IMR-90 (cell line): ENCODE measurements around the gene GPR17. TPM values are rescaled to one million over a fixed set of nuclear protein-coding genes. Genes with fewer than 3 reads are reported as not detected.

ENCODE experiments used
- ATAC-seq: fragments of 200-7000 bp; cut with Tn5 transposase; 2 replicates; pipeline ENCODE4 v1.9.1; 2020; ENCODE audit warnings: low read depth, mild to moderate bottlenecking, moderate library complexity
- BruUV-seq: library from RNA; stranded (reverse); fragments of 400-500 nt; replicated peaks from 2 replicates; lab custom pipeline; 2021; lab: Mats Ljungman, UMichigan
- CTCF ChIA-PET: fragments of 300-600 bp; formaldehyde crosslinking; extraction: SDS; loops from one replicate; lab custom pipeline; 2021; ENCODE audit warnings: antibody characterized with exemption; lab: Yijun Ruan, JAX
- POLR2A ChIA-PET: fragments of 300-600 bp; sonication (Branson Sonifier 250); formaldehyde crosslinking; loops from one replicate; lab custom pipeline; 2022; ENCODE audit warnings: antibody characterized with exemption; ENCODE audit not compliant: unreplicated experiment; lab: Charles Lee
- DNase-seq: peaks from one replicate; pipeline ENCODE4 v3.0.0; 2013
- H2AFZ ChIP-seq: replicated peaks from 2 replicates; pipeline ENCODE3; 2013; ENCODE audit warnings: low read length, mild to moderate bottlenecking; ENCODE audit not compliant: poor library complexity
- H2AK5ac ChIP-seq: 2 replicates; pipeline ENCODE4 v1.6.1; 2013; ENCODE audit warnings: low read depth, low read length, inconsistent platforms
- H2AK9ac ChIP-seq: replicated peaks from 2 replicates; pipeline ENCODE3; 2013; ENCODE audit warnings: mild to moderate bottlenecking, low read depth, low read length, moderate library complexity; ENCODE audit not compliant: poor library complexity
- H2BK120ac ChIP-seq: 2 replicates; pipeline ENCODE4 v1.6.1; 2013; ENCODE audit warnings: low read depth, low read length, inconsistent platforms
- H2BK15ac ChIP-seq: 3 replicates; pipeline ENCODE4 v1.6.1; 2013; ENCODE audit warnings: low read depth, low read length, inconsistent platforms
- H2BK20ac ChIP-seq: 2 replicates; pipeline ENCODE4 v1.6.1; 2013; ENCODE audit warnings: low read depth, mild to moderate bottlenecking, inconsistent platforms, low read length, moderate library complexity
- H2BK5ac ChIP-seq: 2 replicates; pipeline ENCODE4 v1.6.1; 2013; ENCODE audit warnings: mild to moderate bottlenecking, low read depth, low read length, inconsistent platforms; ENCODE audit not compliant: poor library complexity, severe bottlenecking
- H3K14ac ChIP-seq: replicated peaks from 2 replicates; pipeline ENCODE4 v1.6.1; 2013; ENCODE audit warnings: low read depth, low read length, inconsistent platforms
- H3K18ac ChIP-seq: 2 replicates; pipeline ENCODE4 v1.6.1; 2013; ENCODE audit warnings: low read depth, low read length, control low read depth
- H3K23ac ChIP-seq: 2 replicates; pipeline ENCODE4 v1.6.1; 2013; ENCODE audit warnings: low read depth, low read length, inconsistent platforms
- H3K27ac ChIP-seq: 2 replicates; pipeline ENCODE4 v1.5.1; 2013; ENCODE audit warnings: mild to moderate bottlenecking, control low read depth, low read length; ENCODE audit not compliant: insufficient read depth
- H3K27me3 ChIP-seq: 2 replicates; pipeline ENCODE4 v1.6.1; 2013; ENCODE audit warnings: low read length; ENCODE audit not compliant: control insufficient read depth, insufficient read depth
- H3K36me3 ChIP-seq: 2 replicates; pipeline ENCODE4 v1.6.1; 2013; ENCODE audit warnings: low read length, mixed read lengths; ENCODE audit not compliant: control insufficient read depth, insufficient read depth
- H3K4ac ChIP-seq: 2 replicates; pipeline ENCODE4 v1.6.1; 2013; ENCODE audit warnings: low read depth, low read length, inconsistent platforms
- H3K4me1 ChIP-seq: 2 replicates; pipeline ENCODE4 v1.6.1; 2013; ENCODE audit warnings: low read length, mixed read lengths; ENCODE audit not compliant: control insufficient read depth, insufficient read depth
- H3K4me2 ChIP-seq: 2 replicates; pipeline ENCODE4 v1.6.1; 2013; ENCODE audit warnings: low read depth, mild to moderate bottlenecking, control low read depth, low read length, moderate library complexity
- H3K4me3 ChIP-seq: 2 replicates; pipeline ENCODE4 v1.5.1; 2013; ENCODE audit warnings: low read depth, mild to moderate bottlenecking, control low read depth, low read length, moderate library complexity; ENCODE audit not compliant: insufficient read depth
- H3K56ac ChIP-seq: 2 replicates; pipeline ENCODE4 v1.6.1; 2013; ENCODE audit warnings: low read length, inconsistent platforms; ENCODE audit not compliant: insufficient read depth; ENCODE audit errors: extremely low read depth
- H3K79me1 ChIP-seq, 2 experiments: 2 replicates each; pipeline ENCODE4 v1.6.1; 2013; ENCODE audit warnings: low read length in 2 of 2, inconsistent platforms in 1 of 2, low read depth in 1 of 2
- H3K9ac ChIP-seq: 2 replicates; pipeline ENCODE4 v1.6.1; 2013; ENCODE audit warnings: low read depth, low read length, control low read depth
- H3K9me1 ChIP-seq: 2 replicates; pipeline ENCODE4 v1.6.1; 2013; ENCODE audit warnings: low read length, inconsistent platforms; ENCODE audit not compliant: insufficient read depth
- H3K9me3 ChIP-seq: 2 replicates; pipeline ENCODE4 v1.6.1; 2013; ENCODE audit warnings: low read length; ENCODE audit not compliant: control insufficient read depth, insufficient read depth
- H4K20me1 ChIP-seq: 2 replicates; pipeline ENCODE4 v1.6.1; 2013; ENCODE audit warnings: low read length, inconsistent platforms; ENCODE audit not compliant: insufficient read depth
- H4K5ac ChIP-seq: 2 replicates; pipeline ENCODE4 v1.6.1; 2013; ENCODE audit warnings: mild to moderate bottlenecking, low read depth, low read length, control low read depth
- H4K8ac ChIP-seq, 2 experiments: 2 replicates each; pipeline ENCODE4 v1.6.1; 2013; ENCODE audit warnings: low read depth in 2 of 2, low read length in 2 of 2, control low read depth in 1 of 2, inconsistent platforms in 1 of 2
- H4K91ac ChIP-seq: 2 replicates; pipeline ENCODE4 v1.6.1; 2013; ENCODE audit warnings: low read depth, low read length, inconsistent platforms; ENCODE audit not compliant: insufficient read depth
- BHLHE40 ChIP-seq: fragments of 150-350 bp; IDR thresholded peaks from 2 replicates; pipeline ENCODE4 v1.6.1; 2016; ENCODE audit warnings: mild to moderate bottlenecking, low read depth, low read length
- CEBPB ChIP-seq: IDR thresholded peaks from 2 replicates; pipeline ENCODE4 v1.6.1; 2012; ENCODE audit warnings: low read depth, low read length, improper control_type of control experiment
- CHD1 ChIP-seq: IDR thresholded peaks from 2 replicates; pipeline ENCODE4 v1.6.1; 2012; ENCODE audit warnings: low read depth, low read length, improper control_type of control experiment
- MAZ ChIP-seq: IDR thresholded peaks from 2 replicates; pipeline ENCODE4 v1.6.1; 2012; ENCODE audit warnings: low read depth, mild to moderate bottlenecking, low read length, improper control_type of control experiment, moderate library complexity, borderline replicate concordance
- NFE2L2 ChIP-seq: fragments of 150-350 bp; IDR thresholded peaks from 2 replicates; pipeline ENCODE4 v1.6.1; 2016; ENCODE audit warnings: low read depth, mild to moderate bottlenecking, low read length
- RAD21 ChIP-seq: IDR thresholded peaks from 2 replicates; pipeline ENCODE4 v1.6.1; 2012; ENCODE audit warnings: low read length, improper control_type of control experiment
- RFX5 ChIP-seq: IDR thresholded peaks from 2 replicates; pipeline ENCODE4 v1.8.0; 2012; ENCODE audit warnings: low read depth, mild to moderate bottlenecking, low read length, moderate library complexity
- SMC3 ChIP-seq: fragments of 150-350 bp; IDR thresholded peaks from 2 replicates; pipeline ENCODE4 v1.6.1; 2016; ENCODE audit warnings: low read depth, mild to moderate bottlenecking, antibody characterized with exemption, low read length, moderate library complexity
- WGBS, 2 experiments: methylation state at CpG; one replicate each; pipeline versions ENCODE4 v1.1.5 to v1.1.7; 2013; ENCODE audit warnings: missing lambda C conversion rate in 2 of 2; ENCODE audit not compliant: insufficient read length in 1 of 2; ENCODE audit errors: extremely low coverage in 2 of 2; 5-methylcytosine and 5-hydroxymethylcytosine counted together
- dilution Hi-C: fragments of 300-500 bp; cut with HindIII; formaldehyde crosslinking; loops from one replicate; pipeline ENCODE4 v1.14.3; 2018; ENCODE audit warnings: low sequenced_read_pairs; ENCODE audit not compliant: unreplicated experiment
- in situ Hi-C: fragments of 300-500 bp; cut with MboI; formaldehyde crosslinking; loops from 3 replicates; pipeline ENCODE4 v1.14.3; 2019; ENCODE audit warnings: low sequenced_read_pairs, inconsistent platforms, mixed read lengths
- intact Hi-C: fragments of 100-400 bp; cut with micrococcal nuclease; formaldehyde crosslinking; loops from 2 replicates; pipeline ENCODE4 v1.10.0; 2022
- polyA plus RNA-seq, 3 experiments: library from polyadenylated mRNA; depleted of rRNA; stranded (reverse); fragments of >200 nt; gene quantifications; 2 replicates each; pipeline ENCODE4 v1.2.3, GENCODE V29; 2012; ENCODE audit warnings: low replicate concordance in 1 of 3
- total RNA-seq: library from RNA; depleted of rRNA; stranded (reverse); fragments of >200 nt; gene quantifications from 2 replicates; pipeline ENCODE4 v1.2.3, GENCODE V29; 2012
- TF ChIP-seq, protein P1 (sequence below): fragments of 150-350 bp; IDR thresholded peaks from 2 replicates; pipeline ENCODE4 v1.6.1; 2016; ENCODE audit warnings: low read depth, mild to moderate bottlenecking, low read length, moderate library complexity, borderline replicate concordance
- TF ChIP-seq, protein P2 (sequence below): conservative IDR thresholded peaks from 2 replicates; pipeline ENCODE4 v1.5.1; 2012; ENCODE audit warnings: mild to moderate bottlenecking, low read depth, low read length, improper control_type of control experiment

Gene GPR17
- total and polyA plus RNA-seq, 2 of the 4 experiments (the other 2 are of a cell fraction), result not detected

DNA sequence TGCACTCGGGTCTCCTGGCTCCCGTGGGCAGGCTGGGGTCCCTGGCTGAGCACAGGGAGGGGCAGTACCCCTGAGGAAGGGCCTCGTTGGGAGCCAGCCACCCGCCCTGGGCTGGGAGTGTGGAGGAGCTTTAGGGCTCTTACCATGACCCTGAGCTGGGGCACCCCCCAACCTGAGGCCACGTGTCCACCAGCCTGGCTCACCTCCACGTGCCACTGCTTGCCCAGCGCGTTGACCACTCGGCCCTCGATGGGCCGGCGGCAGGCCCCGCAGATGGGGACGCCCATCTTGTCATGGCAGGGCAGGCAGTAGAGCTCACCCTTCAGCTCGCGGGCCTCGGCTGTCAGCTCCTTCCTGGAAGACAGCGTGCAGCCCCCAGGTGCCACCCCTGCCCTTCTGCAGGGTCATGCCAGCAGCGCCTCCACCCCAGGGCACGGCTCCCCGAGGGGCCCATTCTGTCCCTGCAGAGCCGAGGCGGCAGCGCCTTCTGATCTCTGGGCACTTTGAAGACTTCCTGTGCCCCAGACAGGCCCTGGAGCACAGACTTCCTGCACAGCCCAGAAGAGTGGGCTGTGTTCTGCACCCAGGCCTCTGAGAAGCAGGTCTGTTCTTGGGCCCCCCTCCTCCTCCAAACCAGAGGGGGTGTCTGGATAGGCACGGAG lies 4.0 kb upstream of the GPR17 start:
- BruUV-seq, result no TSS peak
- intact Hi-C loops, result no loop called here
- CTCF ChIA-PET, result no interaction called here

More for the DNA sequence above, 4.0 kb upstream of the GPR17 start:
- no peak overlapping the region for H2AK5ac ChIP-seq
- H4K8ac ChIP-seq, result no peak overlapping the region
- peaks cover 2% of the 10 kb centered on the region; the same call in 1 of the 2 replicates for H3K36me3 ChIP-seq
- H3K56ac ChIP-seq, result no peak overlapping the region
- no peaks in the 10 kb centered on the region for H3K9me3 ChIP-seq
- TF ChIP-seq CEBPB, result no peak
- TF ChIP-seq BHLHE40, result no peak
- no peak for TF ChIP-seq RAD21
- TF ChIP-seq, protein P1, sequence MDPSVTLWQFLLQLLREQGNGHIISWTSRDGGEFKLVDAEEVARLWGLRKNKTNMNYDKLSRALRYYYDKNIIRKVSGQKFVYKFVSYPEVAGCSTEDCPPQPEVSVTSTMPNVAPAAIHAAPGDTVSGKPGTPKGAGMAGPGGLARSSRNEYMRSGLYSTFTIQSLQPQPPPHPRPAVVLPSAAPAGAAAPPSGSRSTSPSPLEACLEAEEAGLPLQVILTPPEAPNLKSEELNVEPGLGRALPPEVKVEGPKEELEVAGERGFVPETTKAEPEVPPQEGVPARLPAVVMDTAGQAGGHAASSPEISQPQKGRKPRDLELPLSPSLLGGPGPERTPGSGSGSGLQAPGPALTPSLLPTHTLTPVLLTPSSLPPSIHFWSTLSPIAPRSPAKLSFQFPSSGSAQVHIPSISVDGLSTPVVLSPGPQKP, result no peak
- no peak for TF ChIP-seq CHD1
- no peak for TF ChIP-seq RFX5
- no peak for TF ChIP-seq NFE2L2
- no peak for TF ChIP-seq SMC3
- TF ChIP-seq MAZ, result no peak
- TF ChIP-seq, protein P2, sequence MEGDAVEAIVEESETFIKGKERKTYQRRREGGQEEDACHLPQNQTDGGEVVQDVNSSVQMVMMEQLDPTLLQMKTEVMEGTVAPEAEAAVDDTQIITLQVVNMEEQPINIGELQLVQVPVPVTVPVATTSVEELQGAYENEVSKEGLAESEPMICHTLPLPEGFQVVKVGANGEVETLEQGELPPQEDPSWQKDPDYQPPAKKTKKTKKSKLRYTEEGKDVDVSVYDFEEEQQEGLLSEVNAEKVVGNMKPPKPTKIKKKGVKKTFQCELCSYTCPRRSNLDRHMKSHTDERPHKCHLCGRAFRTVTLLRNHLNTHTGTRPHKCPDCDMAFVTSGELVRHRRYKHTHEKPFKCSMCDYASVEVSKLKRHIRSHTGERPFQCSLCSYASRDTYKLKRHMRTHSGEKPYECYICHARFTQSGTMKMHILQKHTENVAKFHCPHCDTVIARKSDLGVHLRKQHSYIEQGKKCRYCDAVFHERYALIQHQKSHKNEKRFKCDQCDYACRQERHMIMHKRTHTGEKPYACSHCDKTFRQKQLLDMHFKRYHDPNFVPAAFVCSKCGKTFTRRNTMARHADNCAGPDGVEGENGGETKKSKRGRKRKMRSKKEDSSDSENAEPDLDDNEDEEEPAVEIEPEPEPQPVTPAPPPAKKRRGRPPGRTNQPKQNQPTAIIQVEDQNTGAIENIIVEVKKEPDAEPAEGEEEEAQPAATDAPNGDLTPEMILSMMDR, result no peak
- H2AFZ ChIP-seq, result peak overlapping the region; percentile 44
- no peaks in the 10 kb centered on the region for H3K27me3 ChIP-seq
- peaks cover 9% of the 10 kb centered on the region for H3K9me1 ChIP-seq
- no peak overlapping the region for H3K9ac ChIP-seq
- no peak overlapping the region for H2AK9ac ChIP-seq
- H4K91ac ChIP-seq, result no peak overlapping the region
- peaks cover 0 to 11% of the 10 kb centered on the region in 2 experiments; a peak in 2 of 4 replicates for H3K79me1 ChIP-seq
- no peak overlapping the region for H2BK20ac ChIP-seq
- in situ Hi-C loops, result no loop called here
- dilution Hi-C loops, result no loop called here
- 78% methylated on average over 21 of the region's 25 CpGs; no CpG with 5 or more reads in 1 of the 2 experiments for WGBS, 2 experiments
- DNase-seq, result no peak
- POLR2A ChIA-PET, result no interaction called here
- no peak overlapping the region for H3K14ac ChIP-seq
- H2BK15ac ChIP-seq, result no peak overlapping the region
- no peak overlapping the region for H3K4ac ChIP-seq
- no peak overlapping the region for H3K18ac ChIP-seq
- H4K5ac ChIP-seq, result no peak overlapping the region
- no peak for ATAC-seq
- H2BK120ac ChIP-seq, result no peak overlapping the region
- H4K20me1 ChIP-seq, result no peaks in the 10 kb centered on the region; the same call in 1 of the 2 replicates
- no peak overlapping the region for H3K27ac ChIP-seq
- H3K23ac ChIP-seq, result no peak overlapping the region
- no peak overlapping the region for H3K4me2 ChIP-seq
- H2BK5ac ChIP-seq, result no peak overlapping the region
- H3K4me1 ChIP-seq, result peaks cover 13% of the 10 kb centered on the region
- no peak overlapping the region for H3K4me3 ChIP-seq
